ENCODE data around the gene CDHR2.

The CDHR2 gene

GRCh38 chr5:176548967-176549444 lies at the start of gene CDHR2:
Gene CDHR2, plus strand, starts transcription at chr5:176549342. Its CDS starts 16,011 bp downstream, at chr5:176565353.
- no peak for DNase-seq (ENCODE audit: low spot score)

DNA sequence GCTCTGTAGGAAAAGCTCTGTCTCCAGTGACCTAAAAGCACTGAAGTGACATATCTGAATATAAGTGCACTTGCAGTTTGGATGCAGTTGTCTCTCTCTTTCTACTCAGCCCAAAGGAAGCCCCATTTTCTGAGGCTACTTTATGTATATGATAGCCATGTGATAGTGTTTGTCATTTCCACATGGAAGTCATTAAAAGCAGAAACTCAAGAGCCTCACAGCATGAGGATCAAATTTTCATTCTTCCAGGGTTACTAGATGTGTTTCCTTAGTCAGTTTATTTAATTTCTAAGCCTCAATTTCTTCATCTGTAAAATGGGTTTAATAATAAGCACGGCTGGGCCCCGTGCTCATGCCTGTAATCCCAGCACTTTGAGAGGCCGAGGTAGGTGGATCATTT lies 48.6 kb upstream of the CDHR2 start:
- no peak for DNase-seq (ENCODE audit: low spot score)

GRCh38 chr5:176501333-176501732 lies 47.8 kb upstream of the CDHR2 start:
- no peak for DNase-seq (ENCODE audit: low spot score)

DNA sequence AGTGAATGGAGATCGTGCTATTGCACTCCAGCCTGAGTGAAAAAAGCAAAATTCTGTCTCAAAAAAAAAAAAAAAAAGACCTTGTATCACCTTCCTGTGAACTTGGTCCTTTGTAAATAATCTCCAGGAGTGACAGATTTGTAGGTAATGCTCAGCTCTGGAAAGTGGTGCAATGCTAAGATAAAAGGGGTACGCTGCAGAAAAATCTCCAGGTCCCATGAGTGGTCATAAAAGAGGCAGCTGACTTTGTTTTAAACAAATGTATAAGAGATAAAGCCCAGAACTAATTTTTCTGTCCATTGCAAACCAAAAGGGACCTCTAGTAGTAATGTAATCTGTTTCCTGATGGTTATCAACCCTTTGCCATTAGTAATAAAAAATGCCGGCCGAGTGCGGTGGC lies 45.6 kb upstream of the CDHR2 start:
- no peak for DNase-seq (ENCODE audit: low spot score)

DNA sequence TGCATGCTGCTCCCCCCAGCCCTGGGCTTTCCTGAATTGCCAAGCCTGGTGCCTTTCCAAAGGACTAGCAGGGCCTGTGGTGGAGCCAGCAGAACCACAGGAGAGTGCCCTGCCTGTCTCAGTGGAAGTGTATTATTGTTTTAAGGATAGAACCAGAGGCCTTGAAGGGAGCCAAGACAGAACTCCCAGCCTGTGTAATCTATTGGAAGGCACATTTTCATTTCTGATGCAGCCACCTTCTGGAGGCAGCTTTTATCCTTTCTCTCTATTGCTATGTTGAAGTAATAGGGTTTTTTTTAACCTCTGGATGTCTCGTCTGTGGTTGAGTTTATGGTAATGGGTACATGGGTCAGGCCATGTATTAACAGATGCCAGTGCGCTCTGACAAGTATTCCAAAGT lies 41.2 kb upstream of the CDHR2 start:
- no peak for DNase-seq (ENCODE audit: low spot score)

DNA sequence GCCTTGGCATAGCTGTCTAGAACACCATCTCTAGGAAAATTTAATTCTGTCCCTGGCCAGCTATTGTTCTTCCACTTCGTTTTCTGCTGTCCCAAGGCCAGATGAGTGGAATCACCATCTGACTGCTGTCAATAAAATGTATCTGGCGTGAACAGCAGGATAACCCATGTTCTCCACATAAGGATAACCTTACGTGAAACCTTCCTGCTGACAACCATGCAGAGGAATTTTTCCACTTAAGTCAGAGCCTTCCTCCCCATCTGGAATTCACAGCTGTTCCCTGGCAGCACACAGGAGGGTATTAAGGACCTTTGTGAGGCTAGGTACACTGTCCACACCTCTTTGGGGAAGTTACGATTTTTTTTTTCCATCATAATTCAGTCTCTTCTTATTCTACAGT lies 40.5 kb upstream of the CDHR2 start:
- DNase-seq (ENCODE audit: low spot score): no peak

GRCh38 chr5:176513788-176514187 lies 35.4 kb upstream of the CDHR2 start:
- no peak for DNase-seq (ENCODE audit: low spot score)

GRCh38 chr5:176514244-176514950 lies 34.7 kb upstream of the CDHR2 start:
- no peak for DNase-seq (ENCODE audit: low spot score)

- no peak for DNase-seq (ENCODE audit: low spot score)
Measured at GRCh38 chr5:176515396-176515795, 33.7 kb upstream of the CDHR2 start.

DNA sequence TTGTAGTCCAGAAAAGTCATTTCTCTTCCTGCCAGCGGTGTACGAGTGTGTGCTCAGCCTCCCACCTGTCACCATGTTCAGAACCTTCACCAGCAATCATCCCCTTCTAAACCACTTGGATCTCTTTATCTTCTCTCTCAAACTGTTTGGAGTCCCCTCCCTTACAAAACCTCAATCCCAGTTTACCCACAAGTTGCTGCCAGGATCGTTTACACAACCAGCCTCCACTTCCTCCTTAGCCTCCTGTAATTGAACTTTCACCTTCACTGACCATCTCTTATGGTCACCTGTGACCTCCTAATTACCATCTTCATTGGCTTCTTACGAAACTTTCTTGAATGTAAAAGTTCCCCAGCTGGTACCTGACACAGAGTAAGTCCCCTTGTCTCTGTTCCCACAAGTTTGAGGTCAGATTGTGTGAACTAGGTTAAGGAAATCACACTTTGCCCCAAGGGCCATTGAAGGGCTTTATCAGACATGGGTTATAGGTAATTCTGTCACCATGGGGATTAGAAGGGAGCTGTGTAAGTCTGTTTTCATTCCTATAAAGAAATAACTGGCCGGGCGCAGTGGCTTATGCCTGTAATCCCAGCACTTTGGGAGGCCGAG lies 32.0 kb upstream of the CDHR2 start:
- DNase-seq (ENCODE audit: low spot score): no peak

- no peak for DNase-seq (ENCODE audit: low spot score)
Measured at GRCh38 chr5:176519810-176520720, 29.1 kb upstream of the CDHR2 start.

- DNase-seq (ENCODE audit: low spot score): no peak
Measured at GRCh38 chr5:176521286-176521685, 27.9 kb upstream of the CDHR2 start.

- DNase-seq (ENCODE audit: low spot score): no peak
Measured at GRCh38 chr5:176521699-176522263, 27.4 kb upstream of the CDHR2 start.

DNA sequence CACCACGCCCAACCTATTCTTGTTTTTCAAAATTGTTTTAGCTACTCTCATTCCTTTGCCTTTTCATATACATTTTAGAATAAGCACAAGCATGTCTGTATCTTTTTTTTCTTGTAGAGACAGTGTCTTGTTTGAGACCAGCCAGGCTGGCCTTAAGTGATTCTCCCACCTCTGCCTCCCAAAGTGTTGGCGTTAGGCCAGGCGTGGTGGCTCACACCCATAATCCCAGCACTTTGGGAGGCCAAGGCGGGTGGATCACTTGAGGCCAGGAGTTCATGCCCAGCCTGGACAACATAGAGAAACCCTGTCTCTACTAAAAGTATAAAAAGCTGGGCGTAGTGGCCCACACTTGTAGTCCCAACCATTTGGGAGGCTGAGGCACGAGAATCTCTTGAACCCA lies 25.0 kb upstream of the CDHR2 start:
- no peak for DNase-seq (ENCODE audit: low spot score)

DNA sequence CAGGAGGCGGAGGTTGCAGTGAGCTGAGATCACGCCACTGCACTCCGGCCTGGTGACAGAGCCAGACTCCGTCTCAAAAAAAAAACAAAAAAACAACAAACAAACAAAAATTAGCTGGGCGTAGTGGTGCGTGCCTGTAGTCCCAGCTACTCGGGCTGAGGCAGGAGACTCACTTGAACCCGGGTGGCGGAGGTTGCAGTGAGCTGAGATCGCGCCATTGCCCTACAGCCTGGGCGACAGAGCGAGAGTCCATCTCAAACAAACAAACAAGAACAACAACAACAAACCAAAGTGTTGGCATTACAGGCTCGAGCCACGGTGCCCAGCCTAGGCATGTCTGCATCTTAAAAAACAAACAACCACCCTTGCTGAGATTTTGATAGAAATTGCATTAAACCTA lies 24.2 kb upstream of the CDHR2 start:
- no peak for DNase-seq (ENCODE audit: low spot score)

DNA sequence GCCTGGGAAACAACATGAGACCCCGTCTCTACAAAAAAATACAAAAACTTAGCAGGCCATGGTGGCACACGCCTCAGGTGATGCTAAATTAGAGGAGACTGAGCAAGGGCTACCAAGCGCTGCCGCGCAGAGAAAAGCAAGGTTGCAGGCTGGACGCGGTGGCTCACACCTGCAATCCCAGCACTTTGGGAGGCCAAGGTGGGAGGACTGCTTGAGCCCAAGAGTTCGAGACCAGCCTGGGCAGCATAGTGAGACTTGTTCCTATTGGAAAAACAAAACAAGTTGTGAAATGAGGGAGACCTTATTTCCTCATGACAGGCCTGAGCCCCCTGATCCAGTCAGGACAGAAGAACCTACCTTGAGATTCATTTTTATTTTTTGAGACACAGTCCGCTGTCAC lies 23.5 kb upstream of the CDHR2 start:
- no peak for DNase-seq (ENCODE audit: low spot score)

DNA sequence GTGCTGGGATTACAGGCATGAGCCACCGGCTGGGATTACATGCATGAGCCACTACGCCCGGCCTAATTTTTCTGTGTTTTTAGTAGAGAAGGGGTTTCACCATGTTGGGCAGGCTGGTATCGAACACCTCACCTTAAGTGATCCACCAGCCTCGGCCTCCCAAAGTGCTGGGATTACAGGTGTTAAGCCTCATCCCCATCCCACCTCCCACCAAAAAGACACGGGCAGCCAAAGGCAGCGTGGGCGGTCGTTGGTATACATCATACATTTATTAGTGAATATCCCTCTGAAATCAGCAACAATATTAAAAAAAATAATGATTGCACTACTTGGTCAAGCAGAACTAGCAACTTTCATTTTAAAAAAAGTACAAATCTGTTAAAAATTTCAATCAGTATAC lies 22.7 kb upstream of the CDHR2 start:
- DNase-seq (ENCODE audit: low spot score): no peak

- no peak for DNase-seq (ENCODE audit: low spot score)
Measured at GRCh38 chr5:176527246-176528222, 21.6 kb upstream of the CDHR2 start.

DNA sequence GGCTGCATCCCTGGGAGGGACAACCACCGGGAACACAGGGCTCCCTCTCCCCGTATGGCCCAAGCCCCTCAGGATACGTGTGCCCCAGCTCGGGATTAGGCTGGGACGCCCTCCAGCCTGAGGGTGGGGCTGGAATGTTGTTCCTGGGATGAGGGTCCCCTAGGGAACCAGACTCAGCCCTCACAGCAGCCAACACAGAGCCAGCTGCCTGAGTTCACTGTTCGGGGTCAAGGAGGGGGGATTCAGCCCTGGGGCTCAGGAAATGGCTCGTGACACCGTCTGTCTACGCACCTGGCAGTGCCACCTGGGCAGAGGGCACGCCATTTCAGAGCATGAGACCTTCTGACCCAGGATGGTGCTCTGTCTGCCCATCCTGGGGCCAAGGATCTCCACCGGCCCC lies 20.8 kb upstream of the CDHR2 start:
- no peak for DNase-seq (ENCODE audit: low spot score)

GRCh38 chr5:176528761-176529115 lies 20.4 kb upstream of the CDHR2 start:
- DNase-seq (ENCODE audit: low spot score): no peak

DNA sequence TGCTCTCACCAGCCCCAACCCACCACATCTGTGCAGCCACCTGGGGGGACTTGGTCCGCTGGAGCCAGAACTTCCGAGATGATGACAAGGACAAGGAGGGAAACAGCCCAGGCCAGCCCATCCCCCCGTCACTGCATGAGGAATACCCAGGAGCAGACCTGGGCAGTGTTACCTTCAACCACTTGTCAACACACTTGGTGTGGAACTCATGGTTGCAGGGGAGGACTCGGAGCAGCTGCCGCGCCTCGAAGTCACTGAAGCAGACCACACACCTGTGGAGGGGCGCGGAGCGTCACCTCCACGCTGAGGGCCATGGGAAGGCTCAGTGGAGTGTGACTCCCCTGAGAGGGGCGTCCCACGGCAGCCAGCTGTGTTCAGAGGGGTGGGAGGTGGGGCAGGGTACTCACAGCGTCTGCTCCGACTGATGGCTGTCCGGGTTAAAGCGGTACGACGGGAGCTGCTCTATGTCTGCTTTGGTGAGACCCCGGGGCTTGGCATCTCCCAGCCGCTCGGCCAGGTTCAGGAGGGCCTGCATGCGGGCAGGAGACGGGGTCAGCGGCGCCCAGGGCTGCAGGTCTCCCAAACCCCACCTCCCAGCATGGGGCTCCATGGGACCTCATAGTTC lies 19.9 kb upstream of the CDHR2 start:
- DNase-seq (ENCODE audit: low spot score): no peak

All from COLO829 (cell line).